ENCODE data around the gene TOX3.

TOX3 gene

DNA sequence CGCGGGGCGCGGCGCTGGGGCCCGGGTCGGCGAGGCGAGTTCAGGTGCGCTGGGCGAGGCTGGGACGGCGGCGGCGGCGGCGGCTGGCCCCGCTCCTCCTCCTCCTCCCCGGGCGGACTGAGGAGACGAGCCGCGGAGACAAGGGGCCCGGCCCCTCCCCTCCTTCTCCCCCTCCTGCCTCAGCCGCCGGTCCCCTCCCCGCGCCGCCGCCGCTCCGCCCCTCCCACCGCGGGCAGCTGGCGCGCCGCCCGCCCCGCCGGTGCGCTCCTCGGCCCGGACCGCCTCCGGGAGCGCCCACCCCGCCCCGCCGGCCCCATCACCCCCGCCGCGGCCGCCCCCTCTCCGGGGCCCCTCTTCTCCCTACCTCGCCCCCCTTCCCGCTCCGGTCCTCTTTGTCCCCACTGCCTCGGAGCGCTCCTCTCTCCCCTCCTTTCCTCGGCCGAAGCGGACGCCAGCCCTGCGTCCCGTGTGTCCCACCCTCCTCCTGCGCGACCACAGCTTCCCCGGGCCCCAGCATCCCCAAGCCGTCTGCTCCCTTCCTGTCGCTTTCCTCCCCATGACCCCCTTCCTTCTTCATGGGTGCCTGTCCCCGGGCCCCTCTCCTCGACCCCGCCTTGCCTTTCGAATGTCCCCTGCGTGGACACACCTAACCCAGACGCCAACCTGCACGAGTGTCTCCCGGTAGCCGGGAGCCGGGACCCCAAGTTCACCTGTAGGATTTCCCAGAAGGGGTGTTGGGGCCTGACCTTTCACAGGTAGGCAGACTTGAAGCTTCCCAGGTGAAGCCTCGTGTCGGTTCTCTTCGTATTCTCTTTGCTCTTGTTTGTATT is at the start of gene TOX3:
Gene TOX3 (minus strand): TSS at position 140 of the 830 bp plus-strand sequence. CDS start 420 bp downstream, outside the sequence.
- no peak for DNase-seq

DNA sequence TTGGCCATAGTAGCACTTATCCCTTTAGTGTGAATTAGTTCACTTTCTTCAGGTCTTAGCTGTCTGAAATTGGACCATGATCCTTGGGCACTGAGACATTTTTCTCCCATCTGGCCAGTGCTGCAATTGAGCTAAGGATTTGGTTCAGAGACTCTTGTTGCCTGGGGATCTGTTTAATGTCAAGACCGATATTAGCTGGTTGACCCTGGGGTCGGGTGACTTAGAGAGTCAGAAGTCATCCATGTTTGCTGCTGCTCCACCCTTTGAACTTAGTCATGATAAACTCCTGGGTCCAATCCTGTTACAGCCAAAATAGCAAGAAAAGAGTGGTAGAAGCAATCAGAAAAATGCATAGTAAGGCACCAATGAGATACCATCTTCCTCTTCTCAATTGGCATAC is 45.8 kb upstream of the TOX3 start:
- no peak for DNase-seq

DNA sequence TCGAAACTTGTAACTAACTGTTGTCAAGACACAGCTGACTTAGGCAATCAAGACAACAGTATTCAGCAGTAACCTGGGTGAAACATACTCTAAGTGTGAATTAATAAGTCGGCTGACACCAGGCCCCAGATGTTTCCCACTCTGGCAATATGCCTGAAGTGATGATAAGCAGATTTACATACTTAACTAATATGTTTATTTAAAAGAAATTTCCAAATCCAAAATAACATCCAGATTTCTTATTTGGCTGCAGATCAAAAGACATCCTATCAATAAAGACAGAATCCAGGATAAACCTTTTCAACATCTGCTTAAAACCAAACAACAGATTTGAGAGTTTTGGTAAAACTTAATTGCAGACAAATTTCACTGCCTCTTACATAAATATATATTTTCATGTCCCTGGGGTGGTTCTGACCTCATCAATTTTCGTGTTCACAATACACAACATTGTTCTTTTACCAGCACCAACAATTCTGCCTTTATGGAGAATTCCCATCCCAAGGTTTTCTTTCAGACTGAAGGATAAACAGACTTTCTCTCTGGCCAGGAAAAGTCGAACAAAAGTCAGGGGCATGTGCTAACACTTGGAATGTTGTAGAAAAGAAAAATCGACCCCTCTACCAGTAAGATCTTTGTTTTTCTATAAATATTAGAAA is 45.1 kb upstream of the TOX3 start:
- DNase-seq: no peak

DNA sequence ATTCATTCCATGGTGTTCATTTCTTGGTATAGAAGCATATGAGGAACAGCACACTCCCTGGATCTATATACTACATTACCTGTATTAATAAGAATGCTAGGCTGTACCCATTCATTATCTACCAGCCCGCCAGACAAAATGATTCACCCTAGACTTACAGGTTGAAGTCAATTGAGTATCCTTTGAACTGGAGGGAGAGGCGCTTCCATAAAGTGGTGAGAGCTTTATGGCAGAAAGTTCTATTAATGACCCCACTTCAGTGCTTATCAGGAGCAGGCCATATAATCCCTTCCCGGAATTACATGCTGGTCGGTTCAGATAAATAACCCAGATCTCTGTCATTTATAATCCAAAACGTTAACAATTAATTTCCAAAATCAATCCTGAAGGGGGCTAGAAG is 44.5 kb upstream of the TOX3 start:
- DNase-seq: no peak

DNA sequence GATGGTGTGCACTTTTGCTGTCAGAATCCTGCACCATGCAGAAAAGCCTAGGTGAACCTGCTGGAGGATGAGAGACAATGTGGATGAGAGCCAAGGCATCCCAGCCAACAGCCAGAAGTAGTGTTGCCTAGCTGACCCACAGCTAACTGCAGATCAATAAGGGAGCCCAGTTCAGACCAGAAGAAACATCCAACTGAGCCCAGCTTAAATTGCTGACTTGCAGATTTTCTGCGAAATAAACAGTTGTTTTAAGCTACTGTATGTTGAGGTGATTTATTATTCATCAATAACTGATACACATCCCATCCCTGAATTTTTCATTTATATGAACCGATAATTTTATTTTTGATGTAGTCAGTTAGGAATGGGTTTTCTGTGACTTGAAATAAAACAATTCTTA is 39.2 kb upstream of the TOX3 start:
- DNase-seq: no peak

DNA sequence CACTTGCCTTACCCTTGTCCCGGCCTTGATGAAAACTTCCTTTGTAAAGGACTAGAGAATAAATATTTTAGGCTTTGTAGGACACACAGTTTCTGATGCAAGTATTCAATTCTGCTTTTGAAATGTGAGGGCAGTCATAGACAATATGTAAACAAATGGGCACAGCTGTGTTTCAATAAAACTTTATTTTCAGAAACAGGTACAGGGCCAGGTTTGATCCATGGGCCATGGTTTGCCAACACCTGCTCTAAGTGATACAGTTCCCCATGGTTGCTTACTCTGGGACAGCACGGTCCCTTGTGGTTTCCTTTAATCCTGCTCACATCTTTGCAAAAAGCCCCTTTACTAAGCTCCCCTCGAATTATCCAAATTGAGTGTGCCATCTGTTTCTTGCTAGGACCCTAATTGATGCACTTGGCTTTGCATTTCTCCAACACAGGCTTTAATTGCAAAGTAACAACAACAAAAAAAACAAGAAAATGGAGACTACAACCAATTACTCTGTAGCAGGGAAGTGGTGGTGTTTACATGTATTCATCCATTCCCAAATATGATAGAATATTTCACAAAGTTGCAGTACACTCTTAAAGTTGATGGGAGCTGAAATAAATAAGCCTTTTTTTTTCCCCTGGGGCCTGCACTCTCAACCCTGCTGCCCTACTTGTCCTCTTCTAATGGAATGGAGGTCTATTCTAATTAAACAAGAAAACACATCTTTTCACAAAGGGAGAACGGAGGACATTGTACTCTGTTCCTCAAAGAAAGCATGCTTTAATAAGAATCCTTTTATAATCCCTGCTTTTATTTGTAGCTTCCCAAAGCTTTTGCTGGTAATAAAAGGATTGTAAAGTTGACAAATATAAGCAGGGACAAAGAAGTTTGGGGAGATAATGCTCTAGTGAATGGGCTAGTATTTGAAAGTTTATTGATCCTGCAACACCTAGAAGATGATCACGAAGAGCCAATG is 37.7 kb upstream of the TOX3 start:
- no peak for DNase-seq

DNA sequence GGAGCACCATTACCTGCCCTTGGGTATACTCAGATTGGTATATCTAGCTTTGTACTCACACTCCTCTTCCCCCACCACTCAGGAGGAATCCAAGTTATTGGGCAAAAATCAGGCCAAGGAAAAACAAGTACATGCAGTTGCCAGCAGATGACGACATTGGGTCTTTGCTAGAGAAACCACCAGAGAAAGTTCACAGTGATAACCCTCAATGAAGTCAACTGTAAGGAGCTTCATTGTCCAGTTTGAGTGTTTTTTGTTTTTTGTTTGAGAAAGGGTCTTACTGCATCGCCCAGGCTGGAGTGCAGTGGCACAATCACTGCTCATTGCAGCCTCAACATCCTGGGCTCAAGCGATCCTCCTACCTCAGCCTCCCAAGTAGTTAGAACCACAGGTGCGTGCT is 34.6 kb upstream of the TOX3 start:
- DNase-seq: no peak

DNA sequence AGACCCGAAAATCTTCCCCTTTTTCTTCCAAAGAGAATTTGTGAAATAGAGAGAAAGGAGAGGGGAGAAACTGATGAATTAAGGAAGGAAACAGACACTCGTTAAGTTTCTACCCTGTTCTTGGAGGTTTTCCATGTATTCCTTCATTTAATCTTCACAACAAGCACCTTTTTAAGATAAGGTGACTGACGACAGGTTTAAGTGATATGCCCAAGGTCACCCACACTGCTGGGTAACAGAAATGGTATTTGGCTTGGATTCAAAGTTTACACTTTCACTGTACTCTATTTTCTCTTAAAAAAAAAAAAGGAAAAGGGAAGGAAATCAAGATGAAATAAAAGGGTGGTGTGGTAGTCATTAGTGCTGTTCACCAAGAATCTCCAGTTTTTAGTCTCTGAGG is 33.5 kb upstream of the TOX3 start:
- no peak for DNase-seq

DNA sequence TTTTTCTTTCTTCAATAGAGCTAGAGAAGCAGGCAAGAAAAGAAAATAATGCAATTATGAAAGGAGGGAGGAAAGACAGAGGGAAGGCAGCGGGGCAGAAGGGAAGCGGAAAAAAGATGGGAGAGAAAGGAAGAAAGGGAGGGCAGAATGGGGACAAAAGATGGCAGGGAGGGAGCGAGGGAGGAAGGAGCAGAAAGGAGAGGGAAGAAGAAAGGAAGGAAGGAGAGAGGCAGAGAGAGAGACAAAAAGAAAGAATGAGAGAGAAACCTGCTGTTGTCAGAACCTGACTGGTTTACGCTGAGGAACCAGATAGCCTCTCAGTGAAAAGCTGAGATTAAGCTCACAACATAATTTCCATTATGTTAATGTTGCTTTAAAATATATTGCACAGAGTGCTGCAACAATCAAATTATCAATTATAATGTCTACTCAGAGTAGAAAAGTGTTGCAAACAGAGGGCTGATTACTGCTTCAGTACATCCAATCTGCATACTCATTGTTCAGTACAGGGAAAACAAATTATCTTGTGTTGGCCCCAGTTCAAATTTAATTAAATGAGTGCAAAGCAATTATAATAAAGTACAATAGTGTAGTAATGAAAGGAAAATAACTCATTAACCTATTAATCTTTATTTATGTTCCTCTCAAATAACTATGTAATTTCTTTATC is 32.0 kb upstream of the TOX3 start:
- no peak for DNase-seq

DNA sequence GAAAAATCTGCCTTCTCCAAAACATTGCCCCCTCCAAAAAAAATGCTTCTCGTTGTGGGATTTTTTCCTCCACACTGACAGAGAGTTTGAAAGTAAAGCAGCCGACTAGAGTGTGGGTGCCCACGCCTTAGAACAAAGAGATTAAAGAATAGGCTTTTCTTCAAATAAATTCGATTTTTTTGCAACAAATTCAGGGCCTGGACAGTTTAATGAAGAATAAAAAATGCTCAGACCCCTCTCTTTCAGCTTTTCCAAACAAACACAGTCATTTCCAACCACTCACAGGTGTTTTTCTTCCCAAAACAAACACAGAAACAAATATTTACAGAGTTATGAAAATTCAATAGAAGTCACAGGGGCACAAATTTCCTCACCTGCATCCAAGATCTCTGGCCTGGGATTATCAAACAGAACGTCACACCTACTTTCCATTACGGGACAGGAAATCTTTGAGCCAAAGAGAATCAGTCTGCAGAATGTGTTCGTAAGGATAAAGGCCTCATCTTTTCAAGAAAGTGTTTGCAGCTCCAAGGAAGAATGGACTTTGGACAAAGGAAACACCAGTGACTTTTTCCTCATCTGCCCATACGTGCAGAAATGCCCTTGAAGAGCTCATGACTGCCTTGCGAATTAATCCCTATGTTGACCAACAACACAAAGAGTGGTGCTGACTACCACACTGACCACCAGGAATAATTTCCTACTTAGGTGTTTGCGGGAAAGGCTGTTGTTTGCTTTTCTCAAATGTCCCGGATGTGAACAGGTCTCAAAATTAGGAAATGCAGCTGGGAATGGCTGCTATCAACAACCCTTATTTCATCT is 31.3 kb upstream of the TOX3 start:
- DNase-seq: no peak

DNA sequence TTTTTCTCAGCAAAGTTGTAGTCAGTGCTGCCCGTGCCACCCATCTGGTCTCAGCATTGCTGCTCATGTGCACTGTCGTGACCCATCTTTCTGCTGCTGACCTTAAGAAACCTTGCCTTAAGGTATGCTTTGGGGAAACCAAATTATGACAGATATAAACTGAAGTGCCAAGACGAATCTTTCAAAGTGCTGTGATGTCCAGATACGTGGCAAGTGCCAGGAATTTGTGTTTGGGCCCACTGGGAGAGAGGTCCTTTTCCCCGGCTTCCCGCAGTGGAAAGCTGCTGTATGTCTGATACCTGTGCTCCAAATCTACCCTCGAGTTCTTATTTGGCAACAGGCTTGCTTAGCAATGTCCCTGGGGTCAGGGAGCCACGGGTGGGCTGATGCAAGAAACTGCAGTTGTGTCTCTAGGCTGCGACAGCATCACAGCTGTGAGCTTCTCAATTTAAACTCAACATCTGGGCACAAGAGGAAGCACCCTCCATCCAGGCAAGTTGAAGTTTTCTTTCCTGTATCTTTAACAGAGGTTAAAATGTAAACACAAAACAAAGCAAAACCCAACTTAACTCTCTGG is 30.3 kb upstream of the TOX3 start:
- no peak for DNase-seq

DNA sequence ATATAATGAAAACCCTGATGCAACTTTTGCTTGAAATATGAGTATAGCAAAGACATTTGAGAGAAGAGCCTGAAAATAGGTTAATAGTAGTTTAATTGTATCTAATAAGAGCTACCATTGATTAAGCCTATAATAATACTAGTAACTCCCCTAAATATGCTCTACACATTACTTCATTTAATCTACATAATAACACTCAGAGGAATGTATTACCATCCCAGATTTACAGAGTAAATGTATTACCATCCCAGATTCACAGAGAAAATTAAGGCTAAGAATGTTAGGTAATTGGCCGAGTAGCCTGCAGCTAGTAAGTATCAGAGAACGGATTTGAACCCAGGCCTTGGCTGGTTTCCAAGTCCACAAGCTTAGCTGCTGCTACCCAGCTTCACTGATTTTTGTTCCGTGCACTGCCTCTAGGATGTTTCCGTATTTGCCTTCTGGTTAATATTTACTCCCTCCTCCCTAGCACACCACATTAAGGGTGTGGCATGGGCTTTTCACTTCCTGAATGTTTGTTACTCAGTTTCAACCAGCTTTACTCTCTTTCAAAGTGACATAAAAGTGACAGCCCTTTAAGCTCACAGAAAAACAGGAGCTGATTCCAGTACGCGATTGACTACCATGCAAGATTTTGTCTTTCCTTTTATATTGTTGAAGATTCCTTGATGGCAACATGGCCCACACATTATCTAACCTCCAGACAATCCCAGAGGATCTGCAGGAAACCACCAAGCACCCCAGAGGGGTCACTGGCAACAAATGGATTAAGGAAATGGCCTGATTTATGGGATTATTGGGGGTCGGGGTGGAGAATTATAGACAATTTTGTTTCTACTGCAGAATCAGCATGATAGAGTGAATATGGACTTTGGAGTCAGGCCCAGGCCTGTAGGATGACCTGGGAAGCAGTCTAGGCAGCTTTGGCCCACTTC is 26.7 kb upstream of the TOX3 start:
- DNase-seq: no peak

DNA sequence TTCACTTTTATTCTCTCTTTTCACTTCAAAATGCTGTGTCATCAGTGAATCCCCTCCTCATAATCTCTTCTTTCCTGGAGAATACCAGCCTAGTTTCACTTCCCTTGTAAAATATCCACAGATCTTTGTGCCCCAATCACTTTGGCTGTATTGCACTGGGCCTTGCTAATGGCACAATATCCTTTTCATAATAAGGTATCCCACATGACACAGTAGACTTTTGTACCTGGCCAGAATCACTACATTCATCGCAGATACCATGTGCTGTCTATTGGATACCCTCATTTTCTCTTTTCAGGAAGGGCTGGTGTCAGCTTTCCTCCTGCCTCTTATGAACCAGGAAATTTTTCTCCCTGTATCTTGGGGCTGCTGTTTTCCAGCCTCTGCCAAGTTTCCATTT is 25.7 kb upstream of the TOX3 start:
- no peak for DNase-seq

DNA sequence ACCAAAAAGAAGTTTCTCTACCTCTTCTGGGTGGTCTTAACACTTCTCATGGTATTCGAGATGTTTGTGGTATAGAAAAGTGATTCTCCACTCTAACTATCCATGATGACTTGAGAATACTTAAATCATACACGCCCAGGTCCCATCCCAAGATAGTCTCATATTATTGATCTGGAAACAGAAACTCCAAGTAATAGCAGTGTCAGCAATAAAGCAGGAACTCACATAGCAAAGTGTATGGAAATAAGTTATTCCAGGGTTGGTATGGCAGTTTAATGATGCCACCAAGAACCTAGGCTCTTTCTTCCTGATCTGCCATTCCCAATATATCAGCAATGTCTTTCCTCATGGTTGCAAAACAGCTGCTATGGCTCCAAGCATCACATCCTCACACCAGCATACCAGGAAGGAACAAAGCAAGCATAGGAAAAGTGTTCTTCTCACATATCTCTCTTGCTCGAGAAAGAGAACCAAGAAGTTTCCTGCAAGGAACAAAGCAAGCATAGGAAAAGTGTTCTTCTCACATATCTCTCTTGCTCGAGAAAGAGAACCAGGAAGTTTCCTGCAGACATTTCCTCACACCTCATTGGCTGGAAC is 23.6 kb upstream of the TOX3 start:
- no peak for DNase-seq

DNA sequence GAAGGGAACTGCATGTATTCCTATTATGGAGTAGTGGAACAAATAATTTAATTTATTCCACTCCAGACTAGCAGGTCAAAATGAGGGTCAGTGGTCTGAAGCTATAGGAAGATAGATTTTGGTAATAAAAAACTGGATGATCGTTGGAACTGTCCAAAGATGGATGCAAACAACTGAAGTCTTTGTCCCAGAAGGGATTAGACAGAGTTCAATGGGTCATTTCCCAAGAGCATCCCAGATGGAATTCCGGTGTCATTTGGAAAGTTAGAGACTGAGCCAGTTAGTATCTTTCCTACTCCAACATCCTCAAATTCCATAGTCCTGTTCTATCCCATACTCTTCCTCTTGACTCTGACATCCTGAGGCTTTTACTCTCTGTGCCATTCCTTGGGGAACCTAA is 22.8 kb upstream of the TOX3 start:
- no peak for DNase-seq

DNA sequence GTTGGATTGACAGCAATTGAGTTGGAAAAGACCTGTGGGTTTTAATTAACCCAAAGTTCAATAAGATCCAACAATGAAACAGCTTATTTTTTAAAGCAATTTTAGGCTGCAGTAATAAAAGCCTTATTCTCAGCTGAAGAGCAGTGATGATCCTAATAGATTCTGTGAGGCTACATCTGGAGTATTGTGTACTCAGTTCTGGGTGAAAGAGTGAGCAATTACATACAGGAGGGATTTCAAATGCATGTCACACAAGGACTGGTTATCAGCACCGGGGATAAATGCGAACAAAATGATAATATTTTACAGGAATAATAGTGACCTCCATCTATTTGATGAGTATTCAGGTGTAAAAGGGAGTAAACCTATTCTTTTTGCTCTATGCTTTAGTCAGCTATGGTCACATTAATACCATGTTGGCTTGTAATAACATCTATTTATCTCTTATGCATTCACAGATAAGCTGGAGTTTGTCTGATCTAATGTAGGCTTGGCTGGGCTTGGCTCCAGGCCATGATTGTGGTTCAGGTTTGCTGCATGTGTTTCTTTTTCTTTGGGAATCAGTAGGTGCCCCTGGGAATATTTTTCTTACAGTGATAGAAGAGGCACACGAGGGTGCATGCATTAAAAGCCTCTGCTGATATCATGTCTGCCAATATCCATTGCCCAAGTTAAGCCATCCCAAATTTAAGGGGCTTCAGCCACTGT is 22.2 kb upstream of the TOX3 start:
- no peak for DNase-seq

DNA sequence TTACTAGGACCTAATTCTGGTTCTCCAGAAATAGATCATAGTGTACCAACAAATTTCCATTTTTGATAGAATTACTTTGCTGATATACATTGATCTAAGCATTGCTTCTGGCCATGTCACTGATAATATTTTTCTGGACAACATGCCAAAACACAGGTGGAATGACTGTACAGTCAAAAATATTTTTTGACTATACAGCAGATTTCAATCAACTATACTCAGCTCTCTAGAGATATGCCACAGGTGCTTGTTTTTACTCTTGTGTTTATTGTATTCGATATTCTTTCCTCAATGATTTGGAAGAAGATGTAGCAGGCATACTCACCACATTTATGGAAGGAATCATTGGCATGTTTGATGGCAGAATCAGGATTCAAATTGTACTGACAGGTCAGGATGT is 21.6 kb upstream of the TOX3 start:
- no peak for DNase-seq

DNA sequence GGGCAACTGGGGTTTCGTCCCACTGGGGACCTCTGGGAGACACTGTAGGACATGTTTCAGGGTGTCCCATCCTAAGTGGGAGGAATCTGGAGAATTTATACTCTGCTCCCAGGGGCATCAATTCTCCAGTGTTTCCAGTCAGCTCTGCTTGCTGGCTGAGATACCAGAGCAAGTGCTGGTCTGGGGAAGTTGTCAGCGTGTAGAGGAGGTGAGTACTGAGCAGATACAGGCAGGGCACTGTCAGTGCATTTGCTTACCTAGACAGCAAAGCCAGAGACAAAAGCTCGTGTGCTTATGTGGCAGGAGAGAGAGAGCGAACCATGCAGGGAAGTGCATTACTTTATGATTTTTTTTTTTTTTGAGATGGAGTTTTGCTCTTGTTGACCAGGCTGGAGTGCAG is 20.2 kb upstream of the TOX3 start:
- DNase-seq: no peak
